HG03159 (cell line): ENCODE data around the gene MS4A3.
"Not testable (repeated sequence)": the region's sequence is repeated elsewhere in the genome, so short reads cannot be mapped to it uniquely, and the experiment has no call there.

Source experiments
- ATAC-seq: cut with Tn5 transposase; IDR thresholded peaks from one replicate; pipeline ENCODE4 v1.9.1; 2021; ENCODE audit warnings: mild to moderate bottlenecking, moderate library complexity; ENCODE audit not compliant: unreplicated experiment

Gene MS4A3, protein sequence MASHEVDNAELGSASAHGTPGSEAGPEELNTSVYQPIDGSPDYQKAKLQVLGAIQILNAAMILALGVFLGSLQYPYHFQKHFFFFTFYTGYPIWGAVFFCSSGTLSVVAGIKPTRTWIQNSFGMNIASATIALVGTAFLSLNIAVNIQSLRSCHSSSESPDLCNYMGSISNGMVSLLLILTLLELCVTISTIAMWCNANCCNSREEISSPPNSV

DNA sequence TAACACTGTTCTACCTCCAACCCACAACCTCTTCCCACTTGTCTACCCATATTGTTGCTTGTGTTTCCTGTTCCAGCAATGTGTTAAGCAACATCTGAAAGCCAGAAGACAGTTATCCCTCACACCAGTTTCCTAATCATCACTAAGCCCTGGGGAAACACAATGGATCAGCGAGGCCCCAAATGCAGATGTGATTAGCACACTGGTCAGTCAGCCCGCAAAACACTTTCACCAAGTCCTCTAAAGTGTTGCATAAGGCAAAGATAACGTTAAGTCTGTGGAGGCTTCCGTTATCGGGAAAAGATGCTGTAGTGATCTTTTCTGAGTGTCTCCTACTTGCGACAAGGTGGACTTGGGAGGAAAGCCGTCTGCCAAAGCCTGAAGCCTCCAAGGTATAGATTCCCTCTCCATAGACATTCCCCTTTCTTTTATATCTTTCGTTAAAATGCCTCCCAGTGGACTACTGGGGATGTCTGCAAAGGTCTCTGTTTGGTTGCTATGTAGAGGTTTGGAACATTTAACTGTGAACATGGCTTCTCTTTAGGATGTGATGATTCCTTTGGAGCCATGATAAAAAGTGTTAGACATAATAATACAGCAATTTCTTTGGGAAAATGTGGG is at the start of gene MS4A3:
Gene MS4A3 (plus strand): TSS at position 317 of the 621 bp plus-strand sequence. CDS start 4,496 bp downstream, outside the sequence.
- no peak for ATAC-seq

GRCh38 chr11:60016881-60017280 is 39.6 kb upstream of the MS4A3 start, which contains the start of gene OOSP4B:
Gene OOSP4B, plus strand, starts transcription at chr11:60017181.
- no peak for ATAC-seq

DNA sequence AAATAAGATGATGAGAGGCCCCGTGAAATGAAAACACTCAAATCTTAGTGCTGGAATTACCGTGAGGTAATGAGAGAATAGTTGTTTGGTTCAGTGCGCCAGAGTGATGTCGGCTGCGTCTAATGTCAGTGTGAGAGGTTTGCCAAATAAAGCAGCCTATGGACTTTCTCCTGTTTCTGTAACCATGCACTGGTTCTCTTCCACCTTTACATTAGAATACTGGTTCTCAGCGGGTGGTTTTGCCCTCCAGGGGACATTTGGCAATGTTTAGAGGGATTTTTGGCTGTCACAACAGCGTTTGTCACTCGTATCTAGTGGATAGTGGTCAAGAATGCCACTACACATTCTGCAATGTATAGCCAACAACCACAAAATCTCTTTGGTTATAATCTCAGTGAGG is 38.4 kb upstream of the MS4A3 start:
- ATAC-seq = no peak

GRCh38 chr11:60020376-60020775 is 36.1 kb upstream of the MS4A3 start:
- ATAC-seq = not testable (repeated sequence)

DNA sequence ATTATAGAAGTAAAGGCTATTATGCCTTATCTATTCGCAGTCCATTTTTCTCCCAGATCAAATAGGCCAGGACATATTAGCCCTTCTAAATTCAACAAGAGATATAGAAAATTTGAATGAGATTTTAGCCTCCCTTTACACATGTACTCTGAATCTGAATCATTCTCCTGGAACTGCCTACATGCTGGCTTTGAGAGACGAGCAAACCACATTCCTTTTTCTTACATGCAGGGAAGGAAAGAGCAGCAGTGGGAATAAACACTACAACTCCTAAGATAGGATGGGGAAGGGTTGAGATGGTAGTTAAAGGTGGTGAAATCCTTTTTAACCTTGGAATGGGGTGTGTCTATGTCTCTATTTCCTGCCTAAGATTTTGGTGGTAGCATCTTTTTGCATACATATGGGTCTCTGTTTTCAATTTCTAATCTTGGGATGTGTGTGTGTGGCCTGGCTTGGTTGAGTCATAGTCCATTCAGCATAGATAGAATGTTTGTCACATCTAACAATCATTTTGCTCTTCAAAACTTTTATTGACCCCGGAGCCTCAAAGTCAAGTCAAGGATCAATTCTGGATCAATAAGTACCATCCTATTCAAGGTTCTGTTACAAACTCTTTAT is 27.3 kb upstream of the MS4A3 start:
- ATAC-seq = no peak

GRCh38 chr11:60040109-60040508 is 16.4 kb upstream of the MS4A3 start, which contains the start of gene OOSP2:
Gene OOSP2, plus strand, starts transcription at chr11:60040409. Its CDS starts 51 bp downstream, at chr11:60040460.
- no peak for ATAC-seq

- ATAC-seq = not testable (repeated sequence)
These were observed 6.0 kb upstream of the MS4A3 start for GRCh38 chr11:60050422-60050821.

- ATAC-seq = not testable (repeated sequence)
These were observed 5.6 kb upstream of the MS4A3 start for GRCh38 chr11:60050839-60051238.

- no peak for ATAC-seq
These were observed 2.6 kb downstream of the MS4A3 start for GRCh38 chr11:60059052-60059451.

DNA sequence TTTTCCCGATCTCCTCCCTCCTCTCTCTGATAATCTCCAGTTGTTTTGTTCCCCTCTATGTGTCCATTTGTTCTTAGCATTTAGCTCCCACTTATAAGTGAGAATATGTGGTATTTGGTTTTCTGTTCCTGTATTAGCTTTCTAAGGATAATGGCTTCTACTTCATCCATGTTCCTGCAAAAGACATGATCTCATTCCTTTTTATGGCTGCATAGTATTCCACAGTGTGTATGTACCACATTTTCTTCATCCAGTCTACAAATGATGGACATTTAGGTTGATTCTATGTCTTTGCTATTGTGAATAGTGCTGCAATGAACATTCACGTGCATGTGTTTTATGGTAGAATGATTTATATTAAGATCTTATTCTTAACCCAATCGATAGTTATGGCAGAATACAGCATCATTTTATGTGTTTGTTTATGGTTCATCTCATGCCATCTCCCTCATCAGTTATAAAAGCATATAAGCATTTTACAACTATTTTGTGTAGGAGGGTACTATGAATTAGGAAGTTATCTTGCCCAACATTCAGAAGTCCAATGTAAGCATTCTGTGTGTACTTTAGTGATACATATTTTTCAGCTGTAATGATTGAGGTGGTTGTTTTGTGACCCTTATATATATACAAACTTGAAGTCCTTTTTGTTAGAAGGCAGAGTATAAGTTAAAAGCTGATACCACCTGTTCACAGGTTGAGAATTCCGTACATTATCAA is 3.2 kb downstream of the MS4A3 start:
- ATAC-seq = no peak

GRCh38 chr11:60064111-60064510 is 7.6 kb downstream of the MS4A3 start:
- ATAC-seq = no peak

DNA sequence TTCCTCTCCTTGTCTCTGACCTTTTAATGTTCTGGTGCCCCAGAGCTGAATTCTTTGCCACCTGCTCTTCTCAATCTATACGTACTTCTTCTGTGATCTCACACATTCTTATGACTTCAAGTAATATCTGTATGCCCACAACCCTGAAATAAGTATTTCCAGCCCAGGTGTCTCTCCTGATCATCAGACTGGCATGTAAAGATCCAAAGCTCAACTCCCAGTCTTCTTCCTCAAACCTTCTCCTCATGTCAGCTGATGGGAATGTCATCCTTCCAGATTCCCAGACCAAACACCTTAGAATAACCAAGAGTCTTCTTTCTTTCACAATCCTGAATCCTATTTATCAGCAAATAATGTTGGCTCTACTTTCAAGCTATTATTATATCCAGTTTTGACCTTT is 9.3 kb downstream of the MS4A3 start:
- ATAC-seq = no peak

- ATAC-seq = no peak
These were observed 13.0 kb downstream of the MS4A3 start for GRCh38 chr11:60069450-60069849.

GRCh38 chr11:60071644-60072043 is 15.2 kb downstream of the MS4A3 start:
- not testable (repeated sequence) for ATAC-seq

DNA sequence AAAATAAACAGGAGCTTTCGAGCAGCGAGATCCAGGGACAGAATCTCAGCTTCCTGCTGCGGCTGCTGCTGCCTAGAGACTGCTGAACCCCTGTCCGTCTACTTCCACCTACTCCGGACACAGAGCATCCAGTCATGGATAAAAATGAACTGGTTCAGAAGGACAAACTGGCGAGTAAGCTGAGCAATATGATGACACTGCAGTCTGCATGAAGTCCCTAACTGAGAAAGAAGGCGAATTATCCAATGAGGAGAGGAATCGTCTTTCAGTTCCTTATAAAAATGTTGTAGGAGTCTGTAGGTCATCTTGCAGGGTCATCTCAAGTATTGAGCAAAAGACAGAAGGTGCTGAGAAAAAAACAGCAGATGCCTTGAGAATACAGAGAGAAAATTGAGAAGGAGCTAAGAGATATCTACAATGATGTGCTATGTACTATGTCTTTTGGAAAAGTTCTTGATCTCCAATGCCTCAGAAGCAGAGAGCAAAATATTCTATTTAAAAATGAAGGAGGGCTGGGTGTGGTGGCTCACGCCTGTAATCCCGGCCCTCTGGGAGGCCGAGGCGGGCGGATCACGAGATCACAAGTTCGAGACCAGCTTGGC is 20.9 kb downstream of the MS4A3 start:
- ATAC-seq = no peak

- no peak for ATAC-seq
These were observed 21.5 kb downstream of the MS4A3 start for GRCh38 chr11:60077981-60078380.

DNA sequence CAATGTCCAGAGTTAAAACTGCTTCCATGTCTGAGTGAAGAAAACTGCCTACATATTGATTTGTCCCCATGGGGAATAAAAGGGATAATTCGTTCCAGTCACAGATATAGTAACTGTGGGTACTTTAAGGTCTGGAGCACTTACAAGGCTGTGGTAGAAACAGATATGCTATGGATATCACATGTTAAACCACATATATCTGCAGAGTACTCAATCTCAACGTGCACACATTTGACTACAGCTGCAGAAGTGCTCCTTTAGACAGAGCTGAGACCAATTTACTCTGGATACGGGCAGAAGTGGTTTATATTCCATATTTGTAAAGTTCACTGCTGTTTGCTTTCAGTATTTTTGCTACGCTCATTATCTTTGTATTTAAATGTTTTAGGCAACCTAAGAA is 22.3 kb downstream of the MS4A3 start:
- ATAC-seq = no peak

DNA sequence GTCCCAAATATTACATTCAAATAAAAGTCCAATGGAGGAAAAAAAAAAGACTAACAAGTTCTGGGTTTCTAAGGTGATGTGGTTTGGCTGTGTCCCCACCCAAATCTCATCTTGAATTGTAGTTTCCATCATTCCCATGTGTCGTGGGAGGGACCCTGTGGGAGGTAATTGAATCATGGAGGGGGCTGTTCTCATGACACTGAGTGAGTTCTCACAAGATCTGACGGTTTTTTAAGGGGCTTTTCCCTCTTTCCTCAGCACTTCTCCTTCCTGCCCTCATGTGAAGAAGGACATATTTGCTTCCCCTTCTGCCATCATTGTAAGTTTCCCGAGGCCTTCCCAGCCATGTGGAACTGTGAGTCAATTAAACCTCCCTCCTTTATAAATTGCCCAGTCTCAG is 24.1 kb downstream of the MS4A3 start:
- ATAC-seq = no peak

- no peak for ATAC-seq
These were observed 28.3 kb downstream of the MS4A3 start for GRCh38 chr11:60084631-60085273.

- ATAC-seq = no peak
These were observed 29.4 kb downstream of the MS4A3 start for GRCh38 chr11:60085909-60086308.

DNA sequence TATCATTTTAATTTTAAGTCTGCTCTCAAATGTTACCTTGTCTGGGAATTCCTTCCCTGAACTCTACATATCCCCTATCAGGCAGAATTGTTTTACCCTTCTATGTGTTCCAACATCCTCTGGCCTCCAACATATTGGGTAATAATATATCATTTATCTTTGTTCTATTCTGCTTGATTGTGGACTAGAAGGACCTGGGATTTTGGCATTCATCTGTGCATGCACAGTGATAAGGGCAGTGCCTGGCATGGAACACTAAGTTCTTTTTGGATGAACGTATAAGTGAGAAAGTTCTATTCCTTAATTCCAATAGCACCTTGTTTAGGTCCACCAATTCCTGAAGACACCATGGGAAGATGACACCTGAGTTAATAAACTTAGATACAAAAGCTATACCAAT is 30.8 kb downstream of the MS4A3 start:
- ATAC-seq = no peak
